H9 (cell line): ENCODE results near the gene CFAP73. TPM values are rescaled to one million over a fixed set of nuclear protein-coding genes. Genes with fewer than 3 reads are reported as not detected.

Experiments used
- DNase-seq: peaks from one replicate; pipeline ENCODE4 v3.0.0-alpha.2; 2017
- H2AFZ ChIP-seq: one replicate; pipeline ENCODE4 v1.6.1; 2013; ENCODE audit warnings: mild to moderate bottlenecking, low read length, control low read depth, moderate library complexity
- H2AK5ac ChIP-seq: 2 replicates; pipeline ENCODE4 v1.6.1; 2013; ENCODE audit warnings: low read length, control low read depth, mixed read lengths; ENCODE audit not compliant: insufficient read length
- H2BK120ac ChIP-seq: one replicate; pipeline ENCODE4 v1.6.1; 2013; ENCODE audit warnings: low read depth, mild to moderate bottlenecking, low read length, control low read depth, inconsistent platforms; ENCODE audit not compliant: poor library complexity, severe bottlenecking
- H2BK12ac ChIP-seq: 2 replicates; pipeline ENCODE4 v1.6.1; 2013; ENCODE audit warnings: low read length, control low read depth, mixed read lengths, low read depth; ENCODE audit not compliant: insufficient read length
- H2BK15ac ChIP-seq: 2 replicates; pipeline ENCODE4 v1.6.1; 2013; ENCODE audit warnings: low read depth, low read length, control low read depth
- H2BK20ac ChIP-seq: one replicate; pipeline ENCODE4 v1.6.1; 2013; ENCODE audit warnings: low read depth, mild to moderate bottlenecking, low read length, control low read depth, inconsistent platforms; ENCODE audit not compliant: poor library complexity, severe bottlenecking
- H2BK5ac ChIP-seq: 2 replicates; pipeline ENCODE4 v1.6.1; 2013; ENCODE audit warnings: low read length, control low read depth, mixed read lengths; ENCODE audit not compliant: insufficient read length
- H3K14ac ChIP-seq: 2 replicates; pipeline ENCODE4 v1.6.1; 2013; ENCODE audit warnings: low read length, control low read depth; ENCODE audit not compliant: insufficient read depth
- H3K18ac ChIP-seq: 2 replicates; pipeline ENCODE4 v1.6.1; 2013; ENCODE audit warnings: low read depth, mild to moderate bottlenecking, mixed read lengths, low read length, control low read depth; ENCODE audit not compliant: insufficient read length
- H3K23ac ChIP-seq: 2 replicates; pipeline ENCODE4 v1.6.1; 2013; ENCODE audit warnings: low read length, control low read depth, mixed read lengths, low read depth; ENCODE audit not compliant: insufficient read length
- H3K23me2 ChIP-seq: 2 replicates; pipeline ENCODE4 v1.6.1; 2013; ENCODE audit warnings: low read depth, mild to moderate bottlenecking, mixed read lengths, low read length, control low read depth; ENCODE audit not compliant: insufficient read length, poor library complexity, severe bottlenecking
- H3K27ac ChIP-seq: 2 replicates; pipeline ENCODE4 v1.5.1; 2013; ENCODE audit warnings: low read length, control low read depth, mixed read lengths, low read depth; ENCODE audit not compliant: insufficient read length
- H3K27me3 ChIP-seq: 2 replicates; pipeline ENCODE4 v1.6.1; 2013; ENCODE audit warnings: low read length, control low read depth, inconsistent platforms; ENCODE audit not compliant: insufficient read depth
- H3K4ac ChIP-seq: 2 replicates; pipeline ENCODE4 v1.6.1; 2013; ENCODE audit warnings: low read depth, mild to moderate bottlenecking, control low read depth, inconsistent platforms, low read length, moderate library complexity
- H3K4me1 ChIP-seq: 2 replicates; pipeline ENCODE4 v1.6.1; 2013; ENCODE audit warnings: low read length, control low read depth, inconsistent platforms; ENCODE audit not compliant: insufficient read depth
- H3K4me2 ChIP-seq: 2 replicates; pipeline ENCODE4 v1.6.1; 2013; ENCODE audit warnings: low read length, control low read depth, mixed read lengths; ENCODE audit not compliant: insufficient read length, insufficient read depth
- H3K56ac ChIP-seq: 2 replicates; pipeline ENCODE4 v1.6.1; 2013; ENCODE audit warnings: low read depth, mild to moderate bottlenecking, mixed read lengths, low read length, control low read depth; ENCODE audit not compliant: insufficient read length
- H3K79me1 ChIP-seq: 2 replicates; pipeline ENCODE4 v1.6.1; 2013; ENCODE audit warnings: low read depth, mild to moderate bottlenecking, moderate library complexity, low read length, control low read depth, inconsistent platforms; ENCODE audit not compliant: insufficient read depth, poor library complexity, severe bottlenecking
- H3K79me2 ChIP-seq: 2 replicates; pipeline ENCODE4 v1.6.1; 2013; ENCODE audit warnings: low read length, control low read depth, inconsistent platforms; ENCODE audit not compliant: insufficient read depth
- H3K9ac ChIP-seq: 2 replicates; pipeline ENCODE4 v1.6.1; 2013; ENCODE audit warnings: low read length, control low read depth, mixed read lengths; ENCODE audit not compliant: insufficient read length; ENCODE audit errors: extremely low read depth
- H3K9me3 ChIP-seq: one replicate; pipeline ENCODE4 v1.6.1; 2013; ENCODE audit warnings: low read depth, low read length, inconsistent platforms; ENCODE audit not compliant: control insufficient read depth
- H3T11ph ChIP-seq: one replicate; pipeline ENCODE4 v1.6.1; 2013; ENCODE audit warnings: mild to moderate bottlenecking, low read length, control low read depth, inconsistent platforms
- H4K20me1 ChIP-seq: one replicate; pipeline ENCODE4 v1.6.1; 2013; ENCODE audit not compliant: control insufficient read depth, insufficient read length, insufficient read depth
- H4K5ac ChIP-seq: 2 replicates; pipeline ENCODE4 v1.6.1; 2013; ENCODE audit warnings: low read depth, mild to moderate bottlenecking, mixed read lengths, low read length, control low read depth; ENCODE audit not compliant: insufficient read length
- H4K8ac ChIP-seq: replicated peaks from 2 replicates; pipeline ENCODE4 v1.6.1; 2013; ENCODE audit warnings: low read length, control low read depth, mixed read lengths, low read depth; ENCODE audit not compliant: insufficient read length
- H4K91ac ChIP-seq: 2 replicates; pipeline ENCODE4 v1.6.1; 2013; ENCODE audit warnings: low read depth, mild to moderate bottlenecking, moderate library complexity, mixed read lengths, low read length, control low read depth; ENCODE audit not compliant: insufficient read length
- H3K27ac Mint-ChIP-seq, 3 experiments: 2 replicates in 2 of 3; 3 replicates in 1 of 3; pipeline ENCODE4 v1.8.0; 2020 to 2021; ENCODE audit warnings: mixed read lengths in 3 of 3, mild to moderate bottlenecking in 1 of 3, moderate library complexity in 1 of 3
- H3K27me3 Mint-ChIP-seq: 2 replicates; pipeline ENCODE4 v1.8.0; 2021; ENCODE audit warnings: low read depth, mild to moderate bottlenecking, moderate library complexity, mixed read lengths
- H3K36me3 Mint-ChIP-seq, 3 experiments: 2 replicates in 2 of 3; 3 replicates in 1 of 3; pipeline ENCODE4 v1.8.0; 2020 to 2021; ENCODE audit warnings: low read depth in 3 of 3, mixed read lengths in 3 of 3; ENCODE audit not compliant: insufficient read depth in 1 of 3
- H3K4me1 Mint-ChIP-seq, 2 experiments: 2 replicates each; pipeline ENCODE4 v1.8.0; 2020; ENCODE audit warnings: mixed read lengths in 2 of 2
- H3K4me3 Mint-ChIP-seq, 2 experiments: 2 replicates in 1 of 2; 3 replicates in 1 of 2; pipeline ENCODE4 v1.8.0; 2020 to 2021; ENCODE audit warnings: mild to moderate bottlenecking in 2 of 2, mixed read lengths in 2 of 2, moderate library complexity in 1 of 2
- H3K9me3 Mint-ChIP-seq, 2 experiments: 2 replicates in 1 of 2; 3 replicates in 1 of 2; pipeline ENCODE4 v1.8.0; 2020; ENCODE audit warnings: mild to moderate bottlenecking in 2 of 2, mixed read lengths in 2 of 2, moderate library complexity in 1 of 2
- CTCF ChIP-seq: fragments of 200-600 bp; sonication (generic); conservative IDR thresholded peaks from 3 replicates; pipeline ENCODE4 v1.8.0; 2021; ENCODE audit warnings: antibody characterized with exemption, mild to moderate bottlenecking
- WGBS: extraction: QIAGEN DNeasy Blood & Tissue Kit; methylation state at CpG from one replicate; pipeline ENCODE4 v1.1.7; 2013; ENCODE audit warnings: missing lambda C conversion rate, low lambda C conversion rate, mixed read lengths; ENCODE audit not compliant: insufficient read length; ENCODE audit errors: extremely low coverage; 5-methylcytosine and 5-hydroxymethylcytosine counted together
- total RNA-seq: library from RNA; stranded (reverse); gene quantifications from 2 replicates; pipeline ENCODE4 v1.2.1, GENCODE V29; 2021

Gene CFAP73
- total RNA-seq, 1 experiment from 2014 or later: not detected

- Histone ChIP-seq H3K4me2 (no peak overlapping the region), H3K9me3 (no peaks in the 10 kb centered on the region), H2AK5ac (no peak overlapping the region), H4K20me1 (no peaks in the 10 kb centered on the region), H2BK12ac (no peak overlapping the region), H2AFZ (no peak overlapping the region), H4K91ac (no peak overlapping the region), H2BK5ac (no peak overlapping the region), H2BK120ac (no peak overlapping the region), H3K79me2 (no peaks in the 10 kb centered on the region), H3K27ac (no peak overlapping the region), H3K9ac (no peak overlapping the region), H3K4ac (no peak overlapping the region), H3K4me1 (no peaks in the 10 kb centered on the region), H3K79me1 (no peaks in the 10 kb centered on the region), H3K23me2 (peaks cover 12% of the 10 kb centered on the region), H3K27me3 (no peaks in the 10 kb centered on the region), H2BK20ac (no peak overlapping the region), H4K5ac (no peak overlapping the region), H3K18ac (no peak overlapping the region), H3K56ac (no peak overlapping the region), H3T11ph (no peak overlapping the region), H2BK15ac (no peak overlapping the region), H3K23ac (no peak overlapping the region), H3K14ac (no peak overlapping the region), H4K8ac (no peak overlapping the region)
- DNase-seq: no peak
- H3K4me3 Mint-ChIP-seq: no peak overlapping the region
- H3K27me3 Mint-ChIP-seq: peaks cover 28% of the 10 kb centered on the region
- H3K4me1 Mint-ChIP-seq: peaks cover 8 to 20% of the 10 kb centered on the region in 2 experiments
- WGBS: no CpG with 5 or more reads among the region's 3 CpGs
- H3K27ac Mint-ChIP-seq: no peak overlapping the region
- H3K36me3 Mint-ChIP-seq: no peaks in the 10 kb centered on the region
- no peak for TF ChIP-seq CTCF
- H3K9me3 Mint-ChIP-seq: no peaks in the 10 kb centered on the region; a peak in 1 of 5 replicates
Measured at GRCh38 chr12:113138826-113139225, 10.7 kb upstream of the CFAP73 start.
